GM19025 (cell line): ENCODE results near the gene ARHGEF11.
A peak's percentile ranks its signal among the peaks of the same experiment; 100 is the strongest.
"Not testable (repeated sequence)": the region's sequence is repeated elsewhere in the genome, so short reads cannot be mapped to it uniquely, and the experiment has no call there.

Experiments used
- ATAC-seq: cut with Tn5 transposase; IDR thresholded peaks from one replicate; pipeline ENCODE4 v1.9.1; 2021; ENCODE audit warnings: mild to moderate bottlenecking, low read depth, moderate library complexity; ENCODE audit not compliant: unreplicated experiment

The ARHGEF11 gene

DNA sequence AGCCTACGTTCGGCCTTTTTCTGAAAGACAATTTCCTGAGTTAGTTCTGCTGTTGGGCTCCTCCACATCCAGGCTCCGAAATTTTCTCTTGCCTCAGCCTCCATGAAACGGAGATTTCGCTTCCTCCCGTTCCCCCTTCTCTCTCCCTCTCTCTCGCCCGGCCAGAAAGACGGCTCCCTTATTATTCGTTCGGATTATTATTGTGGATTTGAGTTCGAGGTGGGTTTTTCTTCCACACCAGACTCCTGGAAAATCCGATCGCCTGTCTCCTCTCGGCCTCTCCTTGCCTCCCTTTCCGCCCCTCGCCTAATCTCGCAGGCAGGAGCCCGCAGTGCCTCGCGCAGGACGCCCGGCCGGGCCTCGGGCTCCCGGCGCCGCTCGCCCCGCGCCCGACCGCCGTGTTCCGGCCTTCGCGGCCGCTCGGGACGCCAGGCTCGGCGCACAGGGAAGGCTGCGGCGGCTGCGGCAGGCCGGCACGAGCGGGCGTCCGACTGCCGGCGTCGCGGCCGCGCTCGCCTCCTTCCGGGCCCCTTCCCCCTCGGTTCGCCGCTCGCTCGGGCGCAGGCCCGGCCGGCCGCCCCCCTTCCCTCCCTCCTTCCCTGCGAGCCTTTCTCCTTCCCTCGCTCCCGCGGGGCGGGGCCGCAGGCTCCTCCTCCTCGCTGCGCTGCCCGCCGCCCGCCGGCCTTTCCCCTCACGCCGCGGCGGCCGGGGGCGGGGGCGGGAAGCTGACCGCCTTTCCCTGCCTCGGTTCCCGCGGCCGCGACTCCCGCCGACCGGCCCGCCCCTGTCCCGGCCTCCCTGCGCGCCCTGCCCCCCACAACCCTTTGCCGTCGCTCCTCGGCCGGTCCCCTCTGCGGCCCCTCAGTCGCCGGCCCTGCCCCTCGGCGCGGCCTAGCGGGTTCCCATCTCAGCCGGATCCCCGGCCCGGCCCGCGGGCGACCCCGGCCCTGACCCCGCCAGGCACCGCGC is at the start of gene ARHGEF11:
TSS of gene ARHGEF11 (minus strand) at position 493 of the 969 bp plus-strand sequence. CDS start 1,412 bp downstream, outside the sequence.
- peak; percentile 77 for ATAC-seq

- ATAC-seq: no peak
Observed at GRCh38 chr1:157095091-157095490, 49.5 kb upstream of the ARHGEF11 start.

GRCh38 chr1:157092831-157093230 is 47.3 kb upstream of the ARHGEF11 start:
- ATAC-seq: no peak

DNA sequence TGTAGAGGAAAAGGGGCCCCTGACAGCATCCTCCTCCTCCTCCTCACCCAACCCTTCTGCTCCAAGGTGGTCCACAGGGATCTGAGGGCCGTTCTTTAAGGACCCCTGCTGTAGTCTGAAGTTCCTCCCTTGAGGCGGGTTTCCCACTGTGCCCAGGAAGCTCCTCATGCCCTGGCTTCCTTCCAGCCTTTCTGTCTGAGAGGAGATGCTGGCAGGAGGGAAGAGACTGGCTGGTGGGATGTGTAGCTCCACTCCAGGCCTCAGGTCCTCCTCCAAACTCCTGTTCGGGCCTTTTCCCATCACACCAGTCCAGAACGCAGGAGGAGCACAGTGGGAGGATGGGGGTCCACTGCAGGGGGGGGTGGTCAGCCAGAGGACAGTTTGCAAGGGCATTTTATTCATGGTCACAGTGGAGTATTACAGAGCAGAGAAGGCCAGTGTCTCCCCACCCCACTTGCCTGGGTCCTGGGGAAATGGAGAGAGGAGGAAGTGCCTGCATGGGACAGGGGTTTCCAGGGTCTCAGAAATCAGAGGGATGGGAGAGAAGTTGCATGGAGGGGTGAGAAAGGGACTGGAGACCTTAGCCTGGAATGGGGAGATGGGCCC is 46.2 kb upstream of the ARHGEF11 start:
- ATAC-seq: no peak

DNA sequence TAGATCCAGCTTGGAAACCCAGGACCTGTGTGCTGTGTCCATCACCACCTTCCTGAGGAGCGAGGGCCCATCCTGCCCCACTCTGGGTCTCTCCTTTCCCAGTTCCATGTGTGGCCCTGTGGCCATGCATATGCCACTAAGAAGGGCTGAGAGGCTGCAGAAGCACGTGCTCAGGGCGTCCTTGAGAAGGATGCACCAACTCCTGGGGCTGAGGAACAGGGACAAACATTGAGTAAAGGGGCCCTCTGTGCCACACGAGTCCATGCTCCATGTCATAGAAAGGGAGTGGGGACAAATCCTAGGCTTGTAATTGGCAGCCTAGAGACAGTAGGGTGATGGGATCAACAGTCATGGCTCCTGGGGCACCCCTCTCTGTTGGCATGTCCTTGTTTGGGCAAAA is 45.6 kb upstream of the ARHGEF11 start:
- no peak for ATAC-seq

GRCh38 chr1:157090771-157091170 is 45.2 kb upstream of the ARHGEF11 start:
- ATAC-seq: no peak

- ATAC-seq: no peak
Observed at GRCh38 chr1:157090196-157090647, 44.7 kb upstream of the ARHGEF11 start.

- no peak for ATAC-seq
Observed at GRCh38 chr1:157089789-157090188, 44.2 kb upstream of the ARHGEF11 start.

DNA sequence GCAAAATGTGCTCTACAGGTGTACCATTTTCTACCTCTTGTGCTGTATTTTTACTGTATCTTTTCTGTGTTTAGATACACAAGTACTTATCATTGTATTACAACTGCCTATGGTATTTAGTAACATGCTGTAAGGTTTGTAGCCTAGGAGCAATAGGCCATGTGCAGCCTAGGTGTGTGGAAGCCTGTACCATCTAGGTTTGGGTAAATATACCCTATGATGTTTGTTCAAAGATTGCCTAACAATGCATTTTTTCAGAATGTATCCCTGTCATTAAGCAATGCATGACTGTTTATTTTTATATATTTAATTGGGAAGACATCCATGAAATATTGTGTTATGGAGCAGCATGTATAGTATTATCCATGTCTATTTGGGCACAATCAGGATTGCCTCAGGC is 43.1 kb upstream of the ARHGEF11 start:
- no peak for ATAC-seq

- no peak for ATAC-seq
Observed at GRCh38 chr1:157087030-157087429, 41.5 kb upstream of the ARHGEF11 start.

DNA sequence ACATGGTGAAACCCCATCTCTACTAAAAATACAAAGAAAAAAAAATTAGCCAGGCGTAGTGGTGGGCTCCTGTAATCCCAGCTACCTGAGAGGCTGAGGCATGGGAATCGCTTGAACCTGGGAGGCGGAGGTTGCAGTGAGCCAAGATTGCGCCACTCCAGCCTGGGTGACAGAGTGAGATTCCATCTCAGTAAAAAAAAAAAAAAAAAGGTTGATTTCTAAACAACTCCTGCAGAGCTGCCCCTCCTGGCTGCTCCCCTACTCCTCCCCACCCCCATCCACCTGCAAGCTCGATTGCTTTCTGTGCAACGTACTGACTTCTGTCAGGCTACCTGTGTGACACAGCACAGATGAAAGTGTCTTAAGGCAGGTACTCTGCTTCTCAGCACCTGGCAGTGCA is 40.8 kb upstream of the ARHGEF11 start:
- ATAC-seq: no peak

GRCh38 chr1:157085421-157085820 is 39.9 kb upstream of the ARHGEF11 start:
- ATAC-seq: no peak

GRCh38 chr1:157084720-157085119 is 39.2 kb upstream of the ARHGEF11 start:
- ATAC-seq: no peak

DNA sequence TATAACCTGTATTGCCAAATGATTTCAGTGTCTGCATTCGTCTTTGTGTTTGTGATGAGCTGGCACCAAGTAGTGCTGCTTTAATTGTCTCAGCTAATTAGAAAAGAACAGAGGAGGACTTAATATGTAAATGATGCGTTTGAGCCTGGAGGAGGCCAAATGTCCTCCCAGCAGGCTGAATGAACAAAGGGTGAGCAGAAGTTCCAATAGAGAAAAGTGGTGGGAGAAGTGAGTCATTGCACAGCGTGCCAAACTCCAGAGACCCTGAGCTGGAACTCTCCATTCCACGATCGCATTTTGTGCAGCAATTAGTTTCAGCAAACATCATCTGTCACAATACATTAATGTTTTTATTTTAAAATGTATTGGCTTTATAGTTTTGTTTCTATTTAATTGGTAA is 36.2 kb upstream of the ARHGEF11 start:
- ATAC-seq: no peak

GRCh38 chr1:157080714-157081113 is 35.2 kb upstream of the ARHGEF11 start:
- no peak for ATAC-seq

DNA sequence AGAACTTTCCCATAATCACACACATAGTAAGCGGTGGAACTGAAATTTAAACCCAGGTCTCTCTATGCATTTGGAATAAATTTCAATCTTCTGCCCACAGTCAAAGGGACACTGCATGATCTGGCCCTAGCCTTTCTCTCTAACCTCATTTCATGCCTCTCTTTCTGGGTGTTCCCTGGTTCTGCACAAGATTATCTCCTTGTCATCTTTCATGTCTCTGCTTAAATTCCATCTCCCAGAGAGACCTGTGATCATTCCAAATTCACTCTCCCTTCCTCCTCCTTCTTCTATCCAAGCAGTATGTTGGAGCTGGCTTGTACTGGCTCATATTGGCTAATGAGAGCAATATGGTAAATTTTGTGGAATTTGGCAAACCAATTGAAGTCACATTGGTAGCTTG is 31.9 kb upstream of the ARHGEF11 start:
- ATAC-seq: no peak

GRCh38 chr1:157073944-157074685 is 28.6 kb upstream of the ARHGEF11 start:
- no peak for ATAC-seq

DNA sequence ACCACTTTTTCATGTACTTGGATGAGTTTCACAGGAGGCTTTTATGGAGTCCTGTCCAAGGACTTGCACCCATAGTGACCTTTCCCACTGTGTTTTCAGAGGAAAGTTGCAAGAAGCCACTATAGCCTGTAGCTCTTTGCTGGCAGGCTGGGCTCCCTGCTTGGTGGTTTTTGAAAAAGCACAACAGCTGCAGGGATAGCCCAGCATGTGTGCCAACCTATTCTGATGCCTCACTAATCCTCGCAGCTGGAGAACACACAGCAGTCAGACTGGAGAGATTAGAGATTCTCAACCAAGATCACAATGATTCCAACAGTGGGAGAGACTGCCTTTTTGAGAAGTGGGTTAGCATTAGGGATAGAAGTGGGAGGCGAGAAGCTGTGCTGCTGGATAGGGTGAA is 24.1 kb upstream of the ARHGEF11 start:
- no peak for ATAC-seq

DNA sequence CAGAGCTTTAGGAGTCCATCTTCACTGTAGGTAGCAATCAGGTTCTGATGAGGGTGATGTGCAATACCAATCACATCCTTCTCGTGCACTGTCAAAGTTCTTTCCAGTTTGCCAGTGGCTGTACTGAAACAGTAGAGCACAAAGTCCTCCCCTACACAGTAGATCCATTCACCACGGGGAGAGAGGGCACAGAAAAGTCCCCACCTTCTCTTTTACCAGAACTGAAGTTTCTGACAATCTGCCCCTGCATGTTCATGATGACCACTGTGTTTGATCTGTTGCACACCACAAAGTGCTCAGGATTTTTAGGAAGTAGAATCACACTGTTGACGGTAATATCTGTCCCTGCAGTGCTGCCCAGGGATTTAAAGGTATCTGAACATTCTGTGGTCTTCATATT is 13.7 kb upstream of the ARHGEF11 start:
- ATAC-seq: not testable (repeated sequence)

DNA sequence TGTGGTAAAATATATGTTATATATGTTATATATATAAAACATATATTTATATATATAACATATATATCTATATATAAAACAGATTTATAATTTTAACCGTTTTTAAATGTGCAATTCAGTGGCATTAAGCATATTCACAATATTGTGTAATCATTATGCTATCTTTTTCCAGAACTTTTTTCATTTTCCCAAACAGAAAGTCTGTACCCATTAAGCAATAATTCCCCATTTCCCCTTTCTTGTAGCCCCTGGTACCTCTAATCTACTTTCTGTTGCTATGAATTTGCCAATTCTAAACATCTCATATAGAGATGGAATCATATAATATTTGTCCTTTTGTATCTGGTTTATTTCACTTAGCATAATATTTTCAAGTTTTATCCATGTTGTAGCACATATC is 10.7 kb upstream of the ARHGEF11 start:
- no peak for ATAC-seq

GRCh38 chr1:157055729-157056128 is 10.2 kb upstream of the ARHGEF11 start:
- ATAC-seq: not testable (repeated sequence)
